Bronchial epithelial cell (primary cell): ENCODE measurements around the gene GNG7. TPM values are rescaled to one million over a fixed set of nuclear protein-coding genes. Genes with fewer than 3 reads are reported as not detected.

Source experiments
- DNase-seq: peaks from one replicate; pipeline ENCODE4 v3.0.0-alpha.2; 2010; ENCODE audit warnings: low read depth
- FAIRE-seq: peaks from 2 replicates; lab custom pipeline; 2011; peaks lifted over from hg19 to GRCh38; lab: Jason Lieb, UNC
- H3K27me3 ChIP-seq: 2 replicates; pipeline ENCODE4 v1.5.1; 2011; ENCODE audit warnings: low read length; ENCODE audit not compliant: control insufficient read depth, insufficient read depth
- H3K36me3 ChIP-seq: 2 replicates; pipeline ENCODE4 v1.5.1; 2011; ENCODE audit warnings: low read length; ENCODE audit not compliant: control insufficient read depth, insufficient read depth
- H3K4me3 ChIP-seq: 2 replicates; pipeline ENCODE4 v1.5.1; 2011; ENCODE audit warnings: mild to moderate bottlenecking, low read depth, low read length, control low read depth
- total RNA-seq: library from RNA; depleted of rRNA; stranded (reverse); fragments of >200 nt; gene quantifications from 2 replicates; pipeline ENCODE4 v1.2.1, GENCODE V29; 2014
- TF ChIP-seq, protein P1 (sequence below): IDR thresholded peaks from 2 replicates; pipeline ENCODE4 v1.5.1; 2011; ENCODE audit warnings: mild to moderate bottlenecking, moderate library complexity, low read length, control low read depth, inconsistent platforms; ENCODE audit not compliant: insufficient read depth, severe bottlenecking

Gene GNG7
- total RNA-seq, 1 donor from 2014 or later = under 0.01 TPM

DNA sequence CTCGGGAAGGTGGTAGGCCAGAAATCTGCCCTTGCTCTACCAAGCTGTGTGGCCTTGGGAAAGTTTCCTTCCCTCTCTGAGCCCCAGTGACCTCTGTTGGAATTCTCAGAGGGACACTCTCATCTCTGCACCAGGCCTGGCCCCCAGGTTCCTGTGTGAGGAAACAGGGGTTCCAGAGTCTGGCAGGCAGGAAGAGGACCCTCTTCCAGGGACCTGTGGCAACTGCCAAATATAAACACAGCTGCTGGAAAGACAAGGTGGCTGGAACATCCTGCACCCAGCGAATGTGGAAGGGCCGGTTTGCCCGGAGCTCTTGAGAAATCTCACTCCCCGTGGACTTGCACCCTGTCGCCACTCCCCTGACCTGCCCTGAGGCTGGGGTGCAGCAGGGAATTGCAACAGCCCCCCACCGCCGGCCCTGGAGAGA is 173.8 kb downstream of the GNG7 start:
- TF ChIP-seq, protein P1, sequence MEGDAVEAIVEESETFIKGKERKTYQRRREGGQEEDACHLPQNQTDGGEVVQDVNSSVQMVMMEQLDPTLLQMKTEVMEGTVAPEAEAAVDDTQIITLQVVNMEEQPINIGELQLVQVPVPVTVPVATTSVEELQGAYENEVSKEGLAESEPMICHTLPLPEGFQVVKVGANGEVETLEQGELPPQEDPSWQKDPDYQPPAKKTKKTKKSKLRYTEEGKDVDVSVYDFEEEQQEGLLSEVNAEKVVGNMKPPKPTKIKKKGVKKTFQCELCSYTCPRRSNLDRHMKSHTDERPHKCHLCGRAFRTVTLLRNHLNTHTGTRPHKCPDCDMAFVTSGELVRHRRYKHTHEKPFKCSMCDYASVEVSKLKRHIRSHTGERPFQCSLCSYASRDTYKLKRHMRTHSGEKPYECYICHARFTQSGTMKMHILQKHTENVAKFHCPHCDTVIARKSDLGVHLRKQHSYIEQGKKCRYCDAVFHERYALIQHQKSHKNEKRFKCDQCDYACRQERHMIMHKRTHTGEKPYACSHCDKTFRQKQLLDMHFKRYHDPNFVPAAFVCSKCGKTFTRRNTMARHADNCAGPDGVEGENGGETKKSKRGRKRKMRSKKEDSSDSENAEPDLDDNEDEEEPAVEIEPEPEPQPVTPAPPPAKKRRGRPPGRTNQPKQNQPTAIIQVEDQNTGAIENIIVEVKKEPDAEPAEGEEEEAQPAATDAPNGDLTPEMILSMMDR = no peak
- DNase-seq = peak; percentile 8
- no peak for FAIRE-seq

DNA sequence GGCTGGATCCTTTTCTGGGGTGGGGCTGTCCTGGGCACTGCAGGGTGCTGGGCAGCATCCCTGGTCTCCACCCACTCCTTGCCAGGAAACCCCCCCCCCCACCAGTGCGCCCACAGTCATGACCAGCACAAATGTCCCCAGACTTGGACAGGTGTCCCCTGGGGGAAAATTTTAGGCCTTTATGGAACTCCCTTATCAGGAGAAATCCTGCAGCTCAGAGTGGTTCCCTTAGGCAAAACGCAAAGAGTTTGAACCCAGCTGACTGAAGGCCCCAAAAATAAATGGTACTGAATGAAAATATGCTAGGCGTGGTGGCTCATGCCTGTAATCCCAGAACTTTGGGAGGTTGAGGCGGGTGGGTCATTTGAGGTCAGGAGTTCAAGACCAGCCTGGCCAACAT is 174.8 kb downstream of the GNG7 start:
- H3K4me3 ChIP-seq = no peak overlapping the region
- DNase-seq (no peak), FAIRE-seq (no peak)
- TF ChIP-seq, protein P1 = no peak
- no peaks in the 10 kb centered on the region for H3K36me3 ChIP-seq
- no peaks in the 10 kb centered on the region for H3K27me3 ChIP-seq

More for the DNA sequence above, 173.8 kb downstream of the GNG7 start:
- no peaks in the 10 kb centered on the region for H3K36me3 ChIP-seq
- no peak overlapping the region for H3K4me3 ChIP-seq
- H3K27me3 ChIP-seq = no peaks in the 10 kb centered on the region

DNA sequence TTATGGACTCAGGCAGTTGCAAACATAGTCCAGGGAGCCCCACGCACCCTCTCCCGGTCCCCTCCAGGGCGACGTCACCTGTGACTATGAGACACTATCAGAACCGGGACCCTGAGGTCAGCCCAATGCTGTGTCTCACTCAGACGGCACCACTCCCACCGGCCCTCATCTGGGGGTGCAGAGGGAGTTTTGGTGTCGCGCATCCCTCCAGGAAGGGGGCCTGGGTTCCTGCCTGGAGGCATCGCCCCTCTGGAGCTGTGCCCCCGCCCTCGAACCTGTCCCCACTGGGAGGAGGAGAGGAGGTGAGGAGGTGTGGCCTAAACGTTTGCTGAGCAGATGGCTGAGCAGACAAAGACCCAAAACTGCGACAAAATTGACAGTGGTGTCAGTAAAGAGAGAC is 175.3 kb downstream of the GNG7 start:
- Histone ChIP-seq H3K27me3 (no peaks in the 10 kb centered on the region), H3K4me3 (no peak overlapping the region), H3K36me3 (no peaks in the 10 kb centered on the region)
- TF ChIP-seq, protein P1 = no peak
- FAIRE-seq (no peak), DNase-seq (no peak)

DNA sequence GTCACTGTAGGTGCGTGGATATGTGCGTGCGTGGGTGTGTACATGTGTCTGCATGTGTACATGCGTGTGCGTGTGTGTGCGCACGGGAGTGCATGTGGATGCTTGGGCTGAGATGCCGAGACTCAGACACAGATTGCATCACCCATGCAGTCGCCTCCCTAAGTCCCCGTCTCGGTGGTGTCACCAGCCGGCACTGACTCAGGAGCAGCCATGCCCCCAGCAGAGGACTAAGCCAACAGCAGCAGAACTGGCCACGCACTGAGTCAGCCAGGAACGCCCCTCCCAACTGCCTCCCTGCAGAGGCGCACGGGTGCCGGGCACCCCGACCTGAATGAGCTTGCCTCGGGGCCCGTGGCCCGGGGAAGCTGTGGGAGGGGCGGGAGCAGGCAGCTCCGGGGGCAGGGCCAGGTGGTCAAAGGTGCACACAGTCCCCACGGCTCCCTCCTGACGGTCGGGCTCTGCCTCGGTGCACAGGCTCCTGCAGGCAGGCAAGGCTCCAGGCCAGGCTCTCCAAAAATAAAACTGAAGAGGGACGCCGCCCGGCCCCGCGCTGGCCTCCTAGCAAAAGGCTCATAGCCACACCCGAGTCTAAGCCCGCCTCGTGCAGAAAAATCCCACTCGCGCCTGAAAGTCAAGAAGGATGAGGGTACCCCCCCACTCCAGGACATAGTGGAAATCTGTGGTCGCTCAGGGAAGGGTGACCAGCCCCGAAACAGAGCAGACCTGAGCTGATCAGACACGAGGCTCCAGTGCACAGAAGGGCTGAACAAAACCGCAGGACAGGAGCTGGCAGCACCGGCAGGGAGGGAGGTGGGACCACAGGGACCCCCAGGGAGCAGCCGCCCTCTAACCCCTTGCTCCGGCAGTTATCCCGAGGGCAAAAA is 177.4 kb downstream of the GNG7 start:
- H3K36me3 ChIP-seq = no peaks in the 10 kb centered on the region
- TF ChIP-seq, protein P1 = no peak
- DNase-seq = peak; percentile 65
- no peak overlapping the region for H3K4me3 ChIP-seq
- H3K27me3 ChIP-seq = no peaks in the 10 kb centered on the region
- FAIRE-seq = no peak

DNA sequence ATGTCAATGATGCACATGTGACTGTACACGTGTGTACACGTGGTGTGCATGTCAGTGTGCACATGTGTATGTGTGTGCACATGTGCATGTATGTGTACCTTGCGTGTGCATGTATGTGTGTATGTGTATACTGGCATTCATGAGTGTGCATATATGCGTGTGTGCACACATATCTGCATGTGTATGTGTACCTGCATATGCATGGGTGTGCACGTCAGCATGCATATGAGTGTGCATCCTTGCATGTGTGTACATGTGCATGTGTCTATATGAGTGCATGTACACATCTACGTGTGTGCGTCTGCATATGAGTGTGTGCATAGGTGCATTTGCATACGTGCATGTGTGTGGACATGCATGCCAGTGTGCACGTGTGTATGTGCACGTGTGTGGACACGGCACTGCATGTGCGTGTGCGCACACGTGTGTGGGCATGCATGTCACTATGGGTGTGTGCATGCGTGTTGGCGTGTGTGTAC is 178.1 kb downstream of the GNG7 start:
- FAIRE-seq = peak; percentile 99
- Histone ChIP-seq H3K36me3 (no peaks in the 10 kb centered on the region), H3K27me3 (no peaks in the 10 kb centered on the region), H3K4me3 (no peak overlapping the region)
- TF ChIP-seq, protein P1 = no peak
- no peak for DNase-seq
